Trophoblast cell (in vitro differentiated cells and primary cell): ENCODE measurements around the gene CYP26B1.

Experiments used
- DNase-seq, 2 donors: peaks; one replicate each; pipeline ENCODE4 v3.0.0-alpha.2; 2016
- H2AFZ ChIP-seq: 2 replicates; pipeline ENCODE4 v1.6.1; 2013; ENCODE audit warnings: low read length, moderate library complexity, mild to moderate bottlenecking; ENCODE audit not compliant: insufficient read depth, poor library complexity
- H2AK5ac ChIP-seq: 2 replicates; pipeline ENCODE4 v1.6.1; 2013; ENCODE audit warnings: mild to moderate bottlenecking, low read length
- H2BK120ac ChIP-seq: 2 replicates; pipeline ENCODE4 v1.6.1; 2013; ENCODE audit warnings: low read length, mild to moderate bottlenecking, moderate library complexity; ENCODE audit not compliant: insufficient read depth, poor library complexity
- H2BK12ac ChIP-seq: 2 replicates; pipeline ENCODE4 v1.6.1; 2013; ENCODE audit warnings: mild to moderate bottlenecking, low read length, moderate library complexity
- H2BK5ac ChIP-seq: 2 replicates; pipeline ENCODE4 v1.6.1; 2013; ENCODE audit warnings: low read length, low read depth, moderate library complexity, mild to moderate bottlenecking; ENCODE audit not compliant: poor library complexity
- H3K14ac ChIP-seq: 2 replicates; pipeline ENCODE4 v1.6.1; 2013; ENCODE audit warnings: mild to moderate bottlenecking, low read length
- H3K18ac ChIP-seq: 2 replicates; pipeline ENCODE4 v1.6.1; 2013; ENCODE audit warnings: mild to moderate bottlenecking, low read length
- H3K23ac ChIP-seq: 2 replicates; pipeline ENCODE4 v1.6.1; 2013; ENCODE audit warnings: low read length
- H3K27ac ChIP-seq: 2 replicates; pipeline ENCODE4 v1.5.1; 2013; ENCODE audit warnings: low read depth, mild to moderate bottlenecking, inconsistent platforms, low read length, moderate library complexity
- H3K27me3 ChIP-seq: 2 replicates; pipeline ENCODE4 v1.6.1; 2013; ENCODE audit warnings: inconsistent platforms, mild to moderate bottlenecking, low read length, moderate library complexity; ENCODE audit not compliant: insufficient read depth
- H3K36me3 ChIP-seq, 2 experiments: 1 replicate in 1 of 2; 2 replicates in 1 of 2; pipeline ENCODE4 v1.6.1; 2013; ENCODE audit warnings: low read length in 2 of 2, mild to moderate bottlenecking in 2 of 2, moderate library complexity in 1 of 2; ENCODE audit not compliant: insufficient read depth in 2 of 2, control insufficient read depth in 1 of 2
- H3K4ac ChIP-seq: 2 replicates; pipeline ENCODE4 v1.6.1; 2013; ENCODE audit warnings: low read depth, mild to moderate bottlenecking, low read length, moderate library complexity
- H3K4me1 ChIP-seq, 2 experiments: 1 replicate in 1 of 2; 2 replicates in 1 of 2; pipeline ENCODE4 v1.6.1; 2013; ENCODE audit warnings: low read length in 2 of 2, mild to moderate bottlenecking in 2 of 2, moderate library complexity in 1 of 2; ENCODE audit not compliant: insufficient read depth in 2 of 2, control insufficient read depth in 1 of 2
- H3K4me2 ChIP-seq: 2 replicates; pipeline ENCODE4 v1.6.1; 2013; ENCODE audit warnings: inconsistent platforms, mild to moderate bottlenecking, low read length, moderate library complexity
- H3K4me3 ChIP-seq: 2 replicates; pipeline ENCODE4 v1.5.1; 2013; ENCODE audit warnings: mild to moderate bottlenecking, low read depth, low read length, inconsistent platforms
- H3K79me1 ChIP-seq: one replicate; pipeline ENCODE4 v1.6.1; 2013; ENCODE audit warnings: low read length
- H3K79me2 ChIP-seq: 2 replicates; pipeline ENCODE4 v1.6.1; 2013; ENCODE audit warnings: low read length, mild to moderate bottlenecking; ENCODE audit not compliant: control insufficient read depth, insufficient read depth, poor library complexity
- H3K9ac ChIP-seq: 2 replicates; pipeline ENCODE4 v1.6.1; 2013; ENCODE audit warnings: mild to moderate bottlenecking, low read length
- H3K9me3 ChIP-seq: 2 replicates; pipeline ENCODE4 v1.6.1; 2013; ENCODE audit warnings: low read depth, mild to moderate bottlenecking, control low read depth, inconsistent platforms, low read length; ENCODE audit not compliant: insufficient read depth
- H4K12ac ChIP-seq: 2 replicates; pipeline ENCODE4 v1.6.1; 2013; ENCODE audit warnings: low read depth, mild to moderate bottlenecking, low read length, moderate library complexity
- H4K8ac ChIP-seq: 2 replicates; pipeline ENCODE4 v1.6.1; 2013; ENCODE audit warnings: low read depth, mild to moderate bottlenecking, low read length, moderate library complexity
- H4K91ac ChIP-seq: one replicate; pipeline ENCODE4 v1.6.1; 2013; ENCODE audit warnings: low read depth, mild to moderate bottlenecking, low read length, moderate library complexity
- WGBS: extraction: QIAGEN DNeasy Blood & Tissue Kit; methylation state at CpG from one replicate; pipeline ENCODE4 v1.1.7; 2013; ENCODE audit warnings: missing lambda C conversion rate; ENCODE audit not compliant: insufficient read length, insufficient coverage; ENCODE audit errors: extremely low coverage; 5-methylcytosine and 5-hydroxymethylcytosine counted together

Gene CYP26B1

DNA sequence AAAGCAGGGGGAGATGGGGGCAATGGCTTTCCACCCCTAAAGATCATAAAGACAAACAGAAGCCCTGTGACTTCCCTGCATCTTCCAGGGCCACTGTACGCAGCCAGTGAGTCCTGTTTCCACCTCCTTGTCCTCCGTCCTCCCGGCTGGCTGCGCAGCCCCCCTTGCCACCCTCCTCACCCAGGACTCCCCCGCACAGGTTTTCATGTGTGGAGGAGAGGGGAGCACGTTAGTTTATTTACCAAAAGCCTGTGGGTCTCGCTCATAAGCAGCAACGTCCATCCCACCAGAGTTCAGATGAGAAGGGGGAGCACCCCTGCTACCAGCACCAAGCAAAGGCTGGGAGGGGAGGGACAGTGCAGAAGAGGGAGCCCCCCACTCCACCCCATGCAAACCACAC lies 11.7 kb downstream of the CYP26B1 start:
- WGBS: no CpG with 5 or more reads among the region's 8 CpGs
- H3K79me1 ChIP-seq: no peaks in the 10 kb centered on the region
- H4K8ac ChIP-seq: no peak overlapping the region
- no peak overlapping the region for H3K4me2 ChIP-seq
- no peak overlapping the region for H3K18ac ChIP-seq
- no peaks in the 10 kb centered on the region for H3K79me2 ChIP-seq
- no peak overlapping the region for H2BK5ac ChIP-seq
- no peak overlapping the region for H3K27ac ChIP-seq
- no peak overlapping the region for H4K12ac ChIP-seq
- DNase-seq: no peak
- no peak overlapping the region for H2AFZ ChIP-seq
- H2BK120ac ChIP-seq: no peak overlapping the region
- H2BK12ac ChIP-seq: no peak overlapping the region
- no peak overlapping the region for H3K4ac ChIP-seq
- H3K9me3 ChIP-seq: peaks cover 4% of the 10 kb centered on the region
- no peak overlapping the region for H3K14ac ChIP-seq
- H2AK5ac ChIP-seq: no peak overlapping the region
- no peak overlapping the region for H4K91ac ChIP-seq
- peaks cover 15 to 16% of the 10 kb centered on the region in 2 experiments for H3K4me1 ChIP-seq
- H3K23ac ChIP-seq: no peak overlapping the region
- no peaks in the 10 kb centered on the region for H3K27me3 ChIP-seq
- H3K9ac ChIP-seq: no peak overlapping the region
- H3K4me3 ChIP-seq: no peak overlapping the region
- H3K36me3 ChIP-seq: peaks cover 6% of the 10 kb centered on the region in 2 experiments

DNA sequence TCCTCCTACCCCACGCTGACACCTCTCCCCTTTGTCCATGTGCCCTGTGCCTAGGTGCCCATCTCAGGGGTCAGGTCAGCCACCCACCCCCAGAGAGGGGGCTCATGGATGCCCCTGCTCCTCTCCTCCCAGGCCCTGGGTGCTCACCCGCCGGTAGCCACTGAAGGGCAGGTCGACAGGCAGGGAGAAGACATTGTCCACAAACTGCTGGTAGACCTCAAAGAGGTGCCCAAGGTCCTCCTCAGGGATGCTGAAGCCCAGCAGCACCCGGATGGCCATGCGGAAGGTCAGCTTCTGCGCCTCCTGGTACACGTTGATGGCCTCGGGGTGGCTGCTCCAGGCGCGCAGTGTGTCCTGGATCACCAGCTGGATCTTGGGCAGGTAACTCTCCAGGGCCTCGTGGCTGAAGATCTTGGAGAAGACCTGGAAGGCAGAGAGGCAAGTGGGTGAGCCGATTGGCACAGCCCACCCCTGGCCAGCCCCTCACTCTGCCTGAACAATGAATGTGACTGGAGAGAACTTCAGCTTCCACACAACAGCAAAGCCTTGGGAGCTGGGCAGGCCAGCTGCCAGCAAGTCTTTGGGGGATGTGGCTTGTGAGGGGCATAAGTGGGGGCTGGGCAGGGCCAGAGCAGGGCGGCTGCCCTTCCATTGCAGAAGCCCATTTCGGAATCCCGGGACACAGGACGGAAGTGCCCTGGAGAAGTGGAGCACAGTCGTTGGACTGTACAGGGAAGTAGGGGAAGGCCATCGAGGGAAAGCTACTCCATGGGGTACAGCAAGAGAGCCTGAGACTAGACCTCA lies 12.5 kb downstream of the CYP26B1 start:
- no CpG with 5 or more reads among the region's 19 CpGs for WGBS

DNA sequence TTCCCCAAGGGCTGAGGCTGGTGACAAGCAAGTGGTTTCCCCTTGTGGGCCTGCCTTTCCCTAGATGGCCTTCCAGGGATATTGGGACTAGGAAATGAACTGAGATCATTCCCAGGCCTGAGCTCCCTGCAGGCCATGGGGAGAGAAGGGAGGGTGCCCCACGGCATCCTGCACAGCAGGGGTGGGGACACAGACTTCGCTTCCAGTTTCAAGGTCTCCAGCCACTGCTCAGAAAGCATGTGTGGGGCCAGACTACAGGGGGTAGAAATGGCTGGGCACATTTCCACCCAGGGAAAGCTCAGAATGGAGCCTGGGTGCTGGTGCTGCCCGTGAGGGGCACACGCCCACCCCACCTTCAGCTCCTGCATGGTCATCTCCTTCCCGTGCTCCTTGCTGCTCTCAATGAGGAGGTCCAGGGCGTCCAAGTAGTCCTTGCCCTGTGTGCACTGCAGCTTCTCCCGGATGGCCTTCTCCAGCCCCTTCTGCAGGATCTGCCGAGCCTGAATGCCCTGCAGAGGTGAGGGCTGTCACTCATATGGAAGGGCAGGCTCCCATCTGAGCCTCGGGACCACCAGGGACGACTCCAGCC lies 13.2 kb downstream of the CYP26B1 start:
- Histone ChIP-seq H3K23ac (no peak overlapping the region), H3K4me2 (no peak overlapping the region), H3K9ac (no peak overlapping the region), H3K27ac (no peak overlapping the region), H2AFZ (no peak overlapping the region), H2BK120ac (no peak overlapping the region), H3K36me3 (peaks cover 6% of the 10 kb centered on the region in 2 experiments), H3K79me2 (no peaks in the 10 kb centered on the region), H3K4me1 (peaks cover 15 to 16% of the 10 kb centered on the region in 2 experiments), H3K27me3 (no peaks in the 10 kb centered on the region), H4K91ac (no peak overlapping the region), H2AK5ac (no peak overlapping the region), H3K79me1 (no peaks in the 10 kb centered on the region), H4K8ac (no peak overlapping the region), H3K4ac (no peak overlapping the region), H3K18ac (no peak overlapping the region), H4K12ac (no peak overlapping the region), H3K4me3 (no peak overlapping the region), H2BK12ac (no peak overlapping the region), H3K14ac (no peak overlapping the region), H3K9me3 (no peaks in the 10 kb centered on the region), H2BK5ac (no peak overlapping the region)
- no CpG with 5 or more reads among the region's 10 CpGs for WGBS
- DNase-seq: no peak

More for the DNA sequence above, 12.5 kb downstream of the CYP26B1 start:
- Histone ChIP-seq H4K8ac (no peak overlapping the region), H2AFZ (no peak overlapping the region), H3K14ac (no peak overlapping the region), H3K4me1 (peaks cover 15 to 16% of the 10 kb centered on the region in 2 experiments), H3K9ac (no peak overlapping the region), H2AK5ac (no peak overlapping the region), H3K23ac (no peak overlapping the region), H3K4me3 (no peak overlapping the region), H3K4me2 (no peak overlapping the region), H2BK12ac (no peak overlapping the region), H4K91ac (no peak overlapping the region), H3K18ac (no peak overlapping the region), H3K9me3 (no peaks in the 10 kb centered on the region), H3K79me2 (no peaks in the 10 kb centered on the region), H3K27ac (no peak overlapping the region), H3K27me3 (no peaks in the 10 kb centered on the region), H3K4ac (no peak overlapping the region), H2BK5ac (no peak overlapping the region), H3K79me1 (no peaks in the 10 kb centered on the region), H2BK120ac (no peak overlapping the region), H4K12ac (no peak overlapping the region), H3K36me3 (peaks cover 6% of the 10 kb centered on the region in 2 experiments)
- DNase-seq: no peak

DNA sequence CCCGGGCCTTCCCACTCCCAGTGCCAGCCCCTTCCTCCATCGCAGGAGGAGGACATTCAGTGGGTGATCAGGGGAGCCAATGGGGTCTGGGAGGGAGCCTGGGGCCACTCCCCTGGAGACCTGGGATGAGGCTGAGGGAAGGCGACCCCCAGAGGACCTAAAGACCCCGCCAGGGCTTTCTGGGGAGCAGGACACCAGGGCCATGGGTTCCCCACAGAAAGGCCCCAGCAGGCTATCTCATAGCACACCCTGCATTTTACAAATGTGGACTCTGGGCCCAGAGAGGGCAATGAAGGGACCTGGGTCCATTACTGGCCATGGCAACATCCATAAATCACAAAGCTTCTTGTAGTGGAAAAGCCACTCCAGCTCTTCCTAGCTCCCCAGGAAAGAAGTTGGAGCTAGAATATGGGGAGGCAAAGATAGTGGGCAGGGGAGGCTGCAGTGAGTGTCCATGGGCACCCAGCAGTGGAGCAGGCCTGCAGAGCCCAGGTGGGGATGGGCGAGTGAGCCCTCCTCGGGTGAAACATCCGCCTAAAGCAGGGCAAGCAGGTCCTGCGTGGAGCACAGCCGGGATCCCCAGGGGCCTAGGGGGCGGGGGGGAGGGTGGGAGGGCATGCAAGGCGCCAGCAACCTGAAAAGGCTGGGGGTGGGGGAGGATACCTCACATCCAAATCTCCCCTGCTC lies 13.8 kb downstream of the CYP26B1 start:
- Histone ChIP-seq H4K91ac (no peak overlapping the region), H3K4ac (no peak overlapping the region), H3K9me3 (no peaks in the 10 kb centered on the region), H3K79me1 (no peaks in the 10 kb centered on the region), H2BK5ac (no peak overlapping the region), H3K9ac (no peak overlapping the region), H4K8ac (no peak overlapping the region), H3K4me1 (peaks cover 12 to 13% of the 10 kb centered on the region in 2 experiments), H3K27me3 (no peaks in the 10 kb centered on the region), H3K23ac (no peak overlapping the region), H3K18ac (no peak overlapping the region), H3K27ac (no peak overlapping the region), H3K4me2 (no peak overlapping the region), H3K14ac (no peak overlapping the region), H2AFZ (no peak overlapping the region), H3K36me3 (peaks cover 6% of the 10 kb centered on the region in 2 experiments), H2BK12ac (no peak overlapping the region), H2AK5ac (no peak overlapping the region), H3K4me3 (no peak overlapping the region), H3K79me2 (no peaks in the 10 kb centered on the region), H2BK120ac (no peak overlapping the region), H4K12ac (no peak overlapping the region)
- WGBS: no CpG with 5 or more reads among the region's 11 CpGs
- no peak for DNase-seq
